GM12878 (cell line): ENCODE measurements around the gene SRPK2. TPM values are rescaled to one million over a fixed set of nuclear protein-coding genes. Genes with fewer than 3 reads are reported as not detected.

Experiments used
- ATAC-seq: fragments of 200-7000 bp; cut with Tn5 transposase; 3 replicates; pipeline ENCODE4 v1.9.1; 2020; ENCODE audit warnings: mild to moderate bottlenecking, moderate library complexity
- BruUV-seq: library from RNA; stranded (reverse); fragments of 400-500 nt; replicated peaks from 2 replicates; lab custom pipeline; 2021; lab: Mats Ljungman, UMichigan
- CTCF ChIA-PET: fragments of 300-600 bp; sonication (Branson Sonifier 250); formaldehyde crosslinking; extraction: SDS; loops from one replicate; lab custom pipeline; 2021; ENCODE audit warnings: inconsistent platforms; lab: Yijun Ruan, JAX
- POLR2A ChIA-PET: fragments of 350-600 bp; formaldehyde crosslinking; extraction: SDS; loops from one replicate; lab custom pipeline; 2021; ENCODE audit warnings: inconsistent platforms; lab: Charles Lee
- RAD21 ChIA-PET: fragments of 300-600 bp; sonication (Branson Sonifier 250); formaldehyde crosslinking; loops from one replicate; lab custom pipeline; 2023; ENCODE audit warnings: antibody characterized with exemption; ENCODE audit not compliant: unreplicated experiment; lab: Charles Lee
- SMC1A ChIA-PET: fragments of 300-600 bp; sonication (Branson Sonifier 250); formaldehyde crosslinking; loops from one replicate; lab custom pipeline; 2023; ENCODE audit not compliant: unreplicated experiment, uncharacterized antibody; lab: Charles Lee
- DNase-seq: peaks from one replicate; pipeline ENCODE4 v3.0.0-alpha.2; 2011; ENCODE audit warnings: low read depth, low spot score
- FAIRE-seq: peaks from 3 replicates; lab custom pipeline; 2011; peaks lifted over from hg19 to GRCh38; lab: Jason Lieb, UNC
- H2AFZ ChIP-seq: 2 replicates; pipeline ENCODE4 v1.6.0; 2011; ENCODE audit warnings: low read depth, low read length, control low read depth; ENCODE audit not compliant: control insufficient read depth
- H3K27ac ChIP-seq: 2 replicates; pipeline ENCODE4 v1.5.1; 2011; ENCODE audit warnings: control low read depth; ENCODE audit not compliant: control insufficient read depth, insufficient read depth
- H3K27me3 ChIP-seq, 2 experiments: replicated peaks in 1 of 2; 2 replicates each; pipeline versions ENCODE4 v1.6.0 to v1.6.1; 2011; ENCODE audit warnings: low read length in 1 of 2; ENCODE audit not compliant: control insufficient read depth in 2 of 2, insufficient read depth in 2 of 2
- H3K36me3 ChIP-seq, 2 experiments: 2 replicates each; pipeline ENCODE4 v1.5.1; 2011; ENCODE audit warnings: low read length in 1 of 2; ENCODE audit not compliant: control insufficient read depth in 2 of 2, insufficient read depth in 2 of 2
- H3K4me1 ChIP-seq: 2 replicates; pipeline ENCODE4 v1.6.1; 2011; ENCODE audit warnings: mild to moderate bottlenecking, low read length, moderate library complexity, mixed read lengths; ENCODE audit not compliant: control insufficient read depth, insufficient read depth
- H3K4me2 ChIP-seq: 2 replicates; pipeline ENCODE4 v1.6.0; 2011; ENCODE audit warnings: control low read depth; ENCODE audit not compliant: control insufficient read depth, insufficient read depth
- H3K4me3 ChIP-seq: fragments of 200-600 bp; sonication (generic); 2 replicates; pipeline ENCODE4 v1.5.1; 2016
- H3K79me2 ChIP-seq: 2 replicates; pipeline ENCODE4 v1.6.0; 2011; ENCODE audit warnings: low read length; ENCODE audit not compliant: control insufficient read depth, insufficient read depth
- H3K9ac ChIP-seq: 2 replicates; pipeline ENCODE4 v1.8.0; 2011; ENCODE audit warnings: low read length, control low read depth, mixed read lengths; ENCODE audit not compliant: control insufficient read depth, insufficient read depth
- H3K9me3 ChIP-seq: replicated peaks from 3 replicates; pipeline ENCODE4 v1.5.1; 2011; ENCODE audit warnings: mild to moderate bottlenecking, low read length; ENCODE audit not compliant: control insufficient read depth, insufficient read depth
- H4K20me1 ChIP-seq: 2 replicates; pipeline ENCODE4 v1.6.0; 2011; ENCODE audit not compliant: control insufficient read depth, insufficient read depth
- CEBPB ChIP-seq, 2 experiments: fragments of 150-350 bp in 1 of 2; IDR thresholded peaks; 2 replicates each; pipeline ENCODE4 v1.6.1; 2012 to 2014; ENCODE audit warnings: low read depth in 2 of 2, low read length in 2 of 2, borderline replicate concordance in 1 of 2, inconsistent platforms in 1 of 2
- CREB1 ChIP-seq: IDR thresholded peaks from 2 replicates; pipeline ENCODE4 v1.6.1; 2012; ENCODE audit warnings: low read depth, mild to moderate bottlenecking, inconsistent platforms
- CTCF ChIP-seq, 3 experiments: IDR thresholded peaks in 2 of 3; conservative IDR thresholded peaks in 1 of 3; 2 replicates each; pipeline ENCODE4 v1.5.1; 2011; ENCODE audit warnings: low read depth in 3 of 3, low read length in 3 of 3, mild to moderate bottlenecking in 3 of 3, control low read depth in 2 of 3, moderate library complexity in 2 of 3, inconsistent platforms in 1 of 3, mixed read lengths in 1 of 3; ENCODE audit not compliant: control insufficient read depth in 2 of 3, insufficient read depth in 1 of 3; ENCODE audit errors: extremely low read depth in 1 of 3
- GABPA ChIP-seq: IDR thresholded peaks from 2 replicates; pipeline ENCODE4 v1.6.1; 2014; ENCODE audit warnings: antibody characterized with exemption, low read depth, mild to moderate bottlenecking, inconsistent platforms
- IKZF2 ChIP-seq, 2 experiments: fragments of 450-650 bp; IDR thresholded peaks; 2 replicates each; pipeline ENCODE4 v1.6.1; 2017; ENCODE audit warnings: mild to moderate bottlenecking in 2 of 2, moderate library complexity in 2 of 2
- IRF4 ChIP-seq: IDR thresholded peaks from 2 replicates; pipeline ENCODE4 v1.6.1; 2011; ENCODE audit warnings: low read depth, low read length
- MLLT1 ChIP-seq: fragments of 450-650 bp; IDR thresholded peaks from 2 replicates; pipeline ENCODE4 v1.6.1; 2016; ENCODE audit warnings: mild to moderate bottlenecking
- MTA2 ChIP-seq: fragments of 450-650 bp; IDR thresholded peaks from 2 replicates; pipeline ENCODE4 v1.6.1; 2016; ENCODE audit warnings: low read depth, mild to moderate bottlenecking, moderate library complexity
- MYB ChIP-seq: fragments of 150-350 bp; IDR thresholded peaks from 2 replicates; pipeline ENCODE4 v1.6.1; 2014; ENCODE audit warnings: mild to moderate bottlenecking, low read depth, low read length, borderline replicate concordance
- NKRF ChIP-seq: fragments of 450-650 bp; conservative IDR thresholded peaks from 2 replicates; pipeline ENCODE4 v1.6.1; 2017; ENCODE audit warnings: mild to moderate bottlenecking, moderate library complexity
- POLR2A ChIP-seq: IDR thresholded peaks from 2 replicates; pipeline ENCODE4 v1.6.1; 2011; ENCODE audit warnings: low read depth, mild to moderate bottlenecking, low read length
- POU2F2 ChIP-seq: IDR thresholded peaks from 3 replicates; pipeline ENCODE4 v1.6.1; 2011; ENCODE audit warnings: low read depth, mild to moderate bottlenecking, low read length, borderline replicate concordance
- RELB ChIP-seq: fragments of 450-650 bp; IDR thresholded peaks from 2 replicates; pipeline ENCODE4 v1.6.1; 2017; ENCODE audit warnings: low read depth, mild to moderate bottlenecking, moderate library complexity
- ZBED1 ChIP-seq: IDR thresholded peaks from 2 replicates; pipeline ENCODE4 v1.6.1; 2016; ENCODE audit warnings: borderline replicate concordance
- WGBS: methylation state at CpG from one replicate; pipeline ENCODE4 v1.1.6; 2016; ENCODE audit warnings: low lambda C conversion rate; ENCODE audit not compliant: insufficient replicate concordance, insufficient coverage; ENCODE audit errors: missing lambda C conversion rate; 5-methylcytosine and 5-hydroxymethylcytosine counted together
- in situ Hi-C: fragments of 300-500 bp; cut with MboI; formaldehyde crosslinking; loops from 9 replicates; pipeline ENCODE4 v1.14.3; 2018; ENCODE audit warnings: mixed read lengths
- intact Hi-C: fragments of 100-400 bp; cut with micrococcal nuclease; formaldehyde crosslinking; loops from one replicate; pipeline ENCODE4 v1.14.2; 2022; ENCODE audit not compliant: unreplicated experiment
- polyA plus RNA-seq, 11 experiments: library from polyadenylated mRNA; depleted of rRNA in 4 of 11; unstranded in 6 of 11; stranded (reverse) in 5 of 11; fragments of >200 nt; fragmentation: Nextera tagmentation in 4 of 11; fragmentation: Illumina TruSeq in 1 of 11; extraction: Ambion mirVana in 4 of 11; extraction: Trizol in 1 of 11; gene quantifications; 1 replicate in 1 of 11; 2 replicates in 10 of 11; pipeline versions ENCODE4 v1.2.1 to v1.2.3, GENCODE V29; 2011 to 2016; ENCODE audit warnings: inconsistent platforms in 2 of 11, missing spikeins in 2 of 11, low read depth in 1 of 11
- total RNA-seq, 4 experiments: library from RNA; depleted of rRNA in 3 of 4; stranded (reverse); fragments of >200 nt in 3 of 4; fragmentation: Illumina TruSeq in 1 of 4; extraction: Trizol in 1 of 4; gene quantifications; 2 replicates each; pipeline versions ENCODE4 v1.2.1 to v1.2.3, GENCODE V29; 2013 to 2021

Gene SRPK2
- total and polyA plus RNA-seq, 10 of the 15 experiments (the other 5 are each of a cell fraction or from before 2014, with no cell fraction given), result 13.2 to 32.8 (median 24.5) TPM

- Histone ChIP-seq H3K36me3 (no peaks in the 10 kb centered on the region), H3K27me3 (no peaks in the 10 kb centered on the region), H3K4me3 (peak overlapping the region; percentile 42; the same call in 1 of the 2 replicates), H3K9ac (peak overlapping the region; percentile 53), H3K79me2 (peaks cover 16% of the 10 kb centered on the region), H3K4me2 (peak overlapping the region; percentile 67), H2AFZ (peak overlapping the region; percentile 75), H3K9me3 (no peaks in the 10 kb centered on the region; the same call in 2 of the 3 replicates), H3K4me1 (no peaks in the 10 kb centered on the region; the same call in 1 of the 2 replicates), H3K27ac (peak overlapping the region; percentile 54), H4K20me1 (no peaks in the 10 kb centered on the region)
- ChIA-PET SMC1A (interaction anchor here (0.6 to 2.4 kb wide), 24 partner anchors 9 to 309 kb away, joined by 3 to 16 read pairs (median 4); no protein-coding TSS in a partner anchor), RAD21 (interaction anchor here (0.6 to 2.1 kb wide), 16 partner anchors 9 to 834 kb away, joined by 3 to 9 read pairs (median 4); no protein-coding TSS in a partner anchor), CTCF (interaction anchor here (0.6 to 2.2 kb wide), 11 partner anchors 12 to 396 kb away, joined by 3 to 13 read pairs (median 3); partner anchors contain the start of gene RINT1), POLR2A (interaction anchor here (0.5 to 3.7 kb wide), 10 partner anchors 7 to 494 kb away, joined by 3 to 22 read pairs (median 4); no protein-coding TSS in a partner anchor)
- ATAC-seq (peak; percentile 91), FAIRE-seq (peak; percentile 80), DNase-seq (peak; percentile 31)
- intact Hi-C loops, result no loop called here
- in situ Hi-C loops, result no loop called here
- no TSS peak for BruUV-seq
- 97% methylated on average over 10 of the region's 10 CpGs for WGBS
- TF ChIP-seq IRF4, result 0 out of 2 replicates have a peak, but pooled peaks have one; percentile 6
- peak; percentile 31; the same call in 1 of the 3 replicates for TF ChIP-seq POU2F2
- TF ChIP-seq MYB, result no peak
- TF ChIP-seq ZBED1, result no peak
- peak; percentile 59; the same call in 1 of the 2 replicates for TF ChIP-seq CREB1
- peak; percentile 35; the same call in 1 of the 2 replicates for TF ChIP-seq MTA2
- TF ChIP-seq CEBPB (IDR thresholded peaks at IDR 0.05; ENCODE audit: borderline replicate concordance in 1 of 2, low read depth in 2 of 2, low read length in 2 of 2), result no peak
- peak; percentile 61; the same call in 1 of the 2 replicates for TF ChIP-seq MLLT1
- TF ChIP-seq IKZF2 (IDR thresholded peaks at IDR 0.05), result 0 out of 4 replicates have a peak, but pooled peaks of 1 of the 2 experiments have one; percentile 49
- peak; percentile 74 for TF ChIP-seq GABPA
- no peak for TF ChIP-seq CTCF (IDR thresholded peaks at IDR 0.05 in 2 of 3, conservative IDR thresholded peaks at IDR 0.05 in 1 of 3; ENCODE audit: control insufficient read depth in 2 of 3, extremely low read depth in 1 of 3, insufficient read depth in 1 of 3, low read depth in 3 of 3, low read length in 3 of 3)
- TF ChIP-seq RELB, result peak; percentile 19; the same call in 1 of the 2 replicates
- no peak for TF ChIP-seq NKRF
- TF ChIP-seq POLR2A, result peak; percentile 44; the same call in 1 of the 2 replicates
Observed at GRCh38 chr7:105319578-105319977, 69.1 kb downstream of the SRPK2 start.
